MV-4-11 (cell line): Measurements from ENCODE around the gene DNAJB8.

ENCODE experiments used
- DNase-seq: peaks from one replicate; lab custom pipeline; 2025; lab: John Stamatoyannopoulos, UW

Gene DNAJB8

DNA sequence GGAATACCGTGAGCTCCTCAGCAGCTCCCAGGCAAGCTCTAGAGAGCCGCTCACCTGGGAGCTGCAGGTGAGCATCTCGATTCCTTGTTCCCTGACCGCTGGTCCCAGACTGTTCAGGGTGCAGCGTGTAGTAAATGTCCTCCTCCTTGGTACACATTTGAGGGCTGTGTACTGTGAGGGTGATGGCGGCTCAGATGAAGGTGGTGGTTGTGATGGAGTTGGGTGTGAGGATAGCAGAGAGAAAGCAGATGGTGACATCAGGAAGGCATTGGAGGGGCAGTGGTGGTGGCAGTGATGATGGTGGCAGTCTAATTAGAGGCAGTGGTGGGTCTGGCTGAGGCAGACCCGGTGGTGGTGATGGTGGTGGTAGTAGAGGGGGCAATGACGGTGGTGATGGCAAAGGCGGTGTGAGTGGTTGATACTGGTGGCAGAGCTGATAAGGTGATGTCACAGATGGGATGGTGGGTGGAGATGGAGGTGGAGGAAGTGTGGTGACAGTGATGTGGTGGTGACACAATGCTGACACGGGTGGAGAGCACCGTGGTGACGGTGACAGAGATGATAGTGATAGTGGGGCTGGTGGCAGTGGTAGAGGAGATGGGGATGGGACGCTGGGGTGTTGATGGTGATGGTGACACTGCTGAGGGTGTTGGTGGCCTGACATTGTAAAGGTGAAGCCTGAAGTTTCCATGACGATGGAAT, at the start of gene DNAJB8:
DNAJB8 (minus strand) TSS at position 51 of the 702 bp plus-strand sequence. CDS start 3,645 bp downstream, outside the sequence.
- no peak for DNase-seq

DNA sequence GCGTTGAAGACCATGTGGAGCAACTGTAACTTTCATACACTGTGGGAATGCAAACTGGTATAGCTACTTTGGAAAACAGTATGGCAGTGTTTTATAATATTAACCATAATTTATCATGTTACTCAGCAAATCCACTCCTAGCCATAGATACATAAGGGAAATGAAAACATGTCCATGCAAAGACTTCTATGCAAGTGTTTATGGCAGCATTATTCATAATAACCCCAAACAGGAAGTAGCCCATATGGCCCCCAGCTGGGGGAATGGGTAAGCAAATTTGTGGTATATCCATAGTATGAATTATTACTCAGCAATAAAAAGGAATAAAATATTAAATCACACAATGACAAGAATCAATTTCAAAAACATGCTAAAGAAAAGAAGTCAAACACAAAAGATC, 49.3 kb upstream of the DNAJB8 start:
- peak; percentile 74 for DNase-seq

DNA sequence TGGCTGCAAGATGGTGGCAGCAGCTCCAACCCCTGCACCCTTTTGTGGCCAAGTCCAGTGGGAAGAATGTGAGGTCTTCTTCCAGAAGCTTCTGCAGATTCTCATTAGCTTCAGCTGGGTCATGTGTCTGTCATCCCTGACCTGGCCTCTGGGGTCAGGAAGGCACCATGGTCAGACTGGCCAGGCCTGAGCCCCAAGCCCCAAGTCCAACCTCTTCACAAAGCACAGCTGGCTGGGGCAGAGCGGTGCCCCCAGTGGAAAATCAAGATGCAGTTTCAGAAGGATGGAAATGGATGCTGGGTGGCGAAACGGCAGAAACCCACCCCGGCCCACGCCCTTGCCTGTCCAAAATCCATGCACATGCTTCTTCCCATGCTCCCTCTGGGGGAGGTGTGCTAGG, 42.2 kb upstream of the DNAJB8 start:
- DNase-seq, result no peak

DNA sequence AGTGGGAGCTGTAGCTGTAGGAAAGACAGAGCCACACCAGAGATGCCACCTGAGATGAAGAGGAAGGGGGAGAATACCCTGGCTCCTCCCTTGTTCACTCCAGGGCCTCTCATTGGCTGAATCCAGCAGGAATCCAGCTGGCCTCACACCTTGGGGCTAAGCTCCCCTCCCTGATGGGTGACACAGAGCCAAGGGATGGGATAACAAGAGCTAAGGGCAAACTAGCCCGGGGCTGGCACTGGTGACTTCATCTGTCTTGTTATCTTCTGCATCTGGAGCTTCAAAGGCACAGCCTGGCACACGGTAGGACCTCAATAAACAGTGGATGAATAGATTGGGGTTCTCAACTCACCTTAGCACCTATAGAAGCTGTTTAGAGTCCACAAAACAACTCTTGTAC, 40.1 kb upstream of the DNAJB8 start:
- no peak for DNase-seq

DNA sequence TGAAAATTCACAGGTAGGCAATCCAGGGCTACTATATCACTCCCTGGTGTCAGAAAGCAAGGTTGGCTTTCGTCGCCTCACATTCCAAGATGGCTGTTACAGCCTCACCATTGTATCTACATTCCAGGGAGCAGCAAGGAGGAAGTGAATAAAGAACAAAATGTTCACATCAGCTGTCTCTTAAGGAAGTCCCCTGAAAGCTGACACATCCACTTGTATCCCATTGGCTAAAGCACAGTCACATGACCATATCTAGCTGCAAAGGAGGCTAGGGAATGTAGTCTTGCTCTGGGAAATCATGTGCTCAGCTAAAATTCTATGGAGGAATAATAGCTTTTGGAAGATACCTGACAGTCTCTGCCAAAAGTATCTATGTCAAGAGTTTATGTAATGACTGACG, 39.1 kb upstream of the DNAJB8 start:
- DNase-seq, result peak; percentile 62

DNA sequence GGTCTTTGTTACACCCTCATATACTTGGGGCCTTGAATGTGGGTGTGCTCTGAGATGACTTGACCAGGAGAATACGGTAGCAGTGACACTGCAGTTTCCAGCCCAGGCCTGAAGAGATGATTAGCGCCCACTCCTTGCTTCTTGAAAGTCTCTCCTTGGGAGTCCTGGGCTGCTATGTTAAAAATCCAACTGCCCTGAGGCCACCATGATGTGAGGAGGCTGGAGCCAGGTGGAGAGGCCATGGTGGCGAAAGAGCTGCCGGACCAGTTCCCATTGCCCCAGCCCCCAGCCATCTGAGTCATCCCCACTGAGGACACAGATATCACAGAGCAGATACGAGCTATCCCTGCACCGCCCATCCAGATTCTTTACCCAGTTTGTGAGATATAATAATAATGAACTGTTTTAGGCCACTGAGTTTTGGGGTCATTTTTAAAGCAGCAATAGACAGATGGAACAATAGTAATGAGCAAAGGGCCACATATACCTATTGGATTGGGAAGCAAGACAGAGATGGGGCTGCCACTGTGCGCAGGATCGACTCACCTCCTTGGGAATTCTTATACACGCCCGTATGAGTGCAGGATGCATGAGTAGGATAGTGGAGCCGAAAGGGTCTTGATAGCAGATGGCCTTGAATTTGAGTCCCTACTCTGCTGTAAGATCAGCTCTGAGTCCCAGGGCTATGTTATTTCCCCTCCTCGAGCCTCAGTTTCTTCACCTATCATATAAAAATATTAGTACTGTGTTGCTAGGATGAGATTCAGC, 38.5 kb upstream of the DNAJB8 start:
- no peak for DNase-seq

DNA sequence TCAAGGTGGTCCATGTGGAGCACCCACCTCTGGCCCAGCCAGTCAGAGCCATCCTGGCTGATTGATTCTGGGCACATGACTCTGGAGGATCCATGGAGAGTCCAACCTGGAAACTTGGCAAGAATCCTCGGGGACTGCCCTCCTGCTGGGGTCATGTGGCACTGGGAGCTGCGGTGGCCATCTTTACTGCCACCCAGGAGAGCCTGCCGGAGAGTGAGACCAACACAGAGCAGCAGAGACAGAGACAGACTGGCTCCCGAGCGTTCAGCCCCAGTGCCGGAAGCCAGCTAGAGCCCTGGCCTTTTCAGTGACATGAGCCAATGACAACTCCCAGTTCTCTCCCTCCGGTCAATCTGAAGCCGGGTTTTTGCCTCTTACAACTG, 37.8 kb upstream of the DNAJB8 start:
- no peak for DNase-seq

DNA sequence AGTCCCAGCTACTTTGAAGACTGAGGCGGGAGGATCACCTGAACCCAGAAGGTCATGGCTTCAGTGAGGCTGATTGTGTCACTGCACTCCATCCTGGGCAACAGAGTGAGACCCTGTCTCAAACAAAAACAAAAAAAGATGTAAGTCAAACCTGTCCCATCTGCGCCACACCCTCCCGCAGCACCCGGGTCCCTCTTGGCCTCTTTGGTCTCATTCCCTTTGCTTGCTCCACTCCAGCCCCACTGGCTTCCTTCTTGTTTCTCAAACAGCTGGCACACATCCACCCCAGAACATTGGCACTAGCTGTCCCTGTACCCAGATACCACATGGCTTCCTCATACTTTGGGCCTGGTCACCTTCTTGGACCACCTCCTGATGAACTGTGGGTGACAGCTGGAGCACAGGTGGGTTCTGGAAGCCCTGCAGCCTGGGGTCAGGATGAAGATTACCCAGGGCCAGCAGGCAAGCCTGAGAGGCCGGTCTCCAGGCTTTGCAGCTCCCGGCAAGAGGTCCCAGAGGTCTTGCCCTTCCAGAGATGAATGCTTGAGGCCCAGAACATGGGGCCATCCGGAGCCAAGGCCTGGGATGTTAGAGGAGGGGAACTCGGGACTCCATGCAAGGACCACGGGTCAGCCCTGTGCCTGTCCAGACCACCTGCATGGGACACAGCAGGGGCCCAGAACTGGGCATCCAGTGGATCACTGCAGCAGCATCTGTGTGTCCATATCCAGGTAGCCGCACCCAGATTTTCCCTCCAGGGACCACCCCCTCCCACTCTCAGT, 37.3 kb upstream of the DNAJB8 start:
- no peak for DNase-seq

DNA sequence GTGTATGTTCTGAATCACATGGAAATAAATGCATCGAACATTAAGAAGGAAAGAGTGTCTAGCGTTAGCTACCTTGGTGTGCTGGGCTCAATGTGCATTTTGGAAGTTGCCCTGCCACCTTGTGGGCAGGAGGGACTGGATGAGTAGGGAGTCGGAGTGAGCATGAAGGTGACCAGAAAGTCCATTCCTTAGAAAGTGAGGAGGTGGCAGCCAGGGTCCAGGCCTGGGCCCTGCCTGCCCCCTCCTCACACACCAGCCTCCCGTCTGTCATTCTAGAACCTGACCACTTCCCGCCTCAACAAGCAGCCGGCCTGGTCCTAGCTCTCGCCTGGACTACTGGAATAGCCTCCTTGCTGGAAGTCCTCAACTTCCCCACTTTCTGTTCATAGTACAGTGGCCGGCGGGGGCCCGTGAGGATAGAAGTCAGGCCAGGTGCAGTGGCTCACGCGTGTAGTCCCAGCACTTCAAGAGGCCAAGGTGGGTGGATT, 36.5 kb upstream of the DNAJB8 start:
- DNase-seq, result no peak

DNA sequence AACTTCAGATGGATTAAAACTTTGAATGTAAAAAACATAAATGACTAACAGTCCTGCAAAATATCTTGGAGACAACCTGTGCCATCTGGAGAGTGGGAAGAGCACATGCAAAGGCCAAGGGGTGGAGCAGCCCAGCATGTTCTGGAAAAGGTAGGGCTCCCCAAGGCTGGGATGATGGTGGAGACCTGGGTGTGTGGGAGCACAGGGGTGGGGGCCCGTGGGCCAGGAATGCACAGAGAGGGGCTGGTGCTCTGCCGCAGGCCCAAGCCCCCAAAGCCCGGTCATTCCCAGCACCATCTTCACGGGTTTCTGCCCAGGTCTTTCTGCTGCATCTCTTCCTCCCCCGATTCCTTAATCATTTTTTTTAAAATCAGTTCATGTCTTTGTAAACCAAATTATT, 36.0 kb upstream of the DNAJB8 start:
- DNase-seq, result no peak

DNA sequence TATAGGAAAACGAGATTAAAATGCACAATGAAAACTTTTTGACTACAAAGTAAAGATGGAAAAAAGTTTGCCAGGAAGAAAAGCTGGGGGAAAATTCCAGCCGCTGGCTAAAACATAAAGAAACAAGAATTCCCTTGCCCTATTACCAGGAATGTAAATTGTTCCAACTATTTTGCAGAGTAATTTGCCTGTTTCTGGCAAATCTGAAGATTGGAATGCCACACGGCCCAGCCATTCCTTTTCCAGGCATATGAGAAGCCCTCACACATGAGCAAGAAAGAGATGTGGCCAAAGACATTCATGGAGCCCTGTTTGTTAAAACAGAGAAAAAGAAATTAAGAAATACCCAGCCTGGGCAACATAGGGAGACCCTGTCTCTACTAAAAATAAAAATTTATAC, 34.7 kb upstream of the DNAJB8 start:
- DNase-seq, result no peak

DNA sequence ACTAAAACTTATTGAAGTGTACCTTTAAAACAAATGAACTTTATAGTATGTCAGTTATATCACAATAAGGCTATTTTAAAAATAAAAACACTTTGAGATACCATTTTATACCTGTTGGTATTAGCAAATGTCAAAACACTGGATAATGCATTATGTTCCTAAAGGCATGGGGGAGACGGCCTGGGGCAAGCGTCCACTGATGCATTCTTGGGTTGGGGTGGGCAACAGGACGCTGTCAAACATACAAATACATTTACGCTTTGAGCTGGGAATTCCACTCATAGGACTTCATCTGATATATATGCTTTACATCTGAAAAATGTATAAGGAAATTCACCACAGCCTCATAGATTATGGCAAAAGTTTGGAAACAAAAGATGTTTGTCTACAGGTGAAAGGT, 33.9 kb upstream of the DNAJB8 start:
- DNase-seq, result no peak

DNA sequence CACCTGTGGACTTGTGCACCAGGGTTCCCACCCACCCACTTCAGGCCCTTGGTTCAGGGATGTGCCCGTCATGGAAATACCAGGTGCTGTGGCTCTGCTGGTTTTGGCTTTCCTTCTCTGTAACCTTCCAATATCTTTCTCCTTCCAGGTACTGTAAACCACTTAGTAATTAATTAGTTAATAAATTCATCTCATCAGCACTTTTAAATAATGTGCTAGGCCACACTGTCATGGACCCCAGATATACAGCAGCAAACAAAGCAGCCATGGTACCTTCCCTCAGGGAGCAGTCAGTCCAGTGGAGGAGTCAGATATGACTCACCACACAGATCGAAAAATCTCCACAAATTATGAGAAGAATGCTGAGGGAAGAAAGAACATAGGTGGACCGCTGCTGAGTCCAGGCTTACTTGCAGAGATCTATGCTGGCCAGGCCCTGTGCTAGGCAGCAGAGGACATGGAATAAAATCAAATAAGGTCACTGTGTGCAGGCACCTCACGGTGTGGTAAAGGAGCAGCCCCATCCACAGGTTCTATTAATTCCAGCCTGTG, 33.1 kb upstream of the DNAJB8 start:
- DNase-seq, result no peak

DNA sequence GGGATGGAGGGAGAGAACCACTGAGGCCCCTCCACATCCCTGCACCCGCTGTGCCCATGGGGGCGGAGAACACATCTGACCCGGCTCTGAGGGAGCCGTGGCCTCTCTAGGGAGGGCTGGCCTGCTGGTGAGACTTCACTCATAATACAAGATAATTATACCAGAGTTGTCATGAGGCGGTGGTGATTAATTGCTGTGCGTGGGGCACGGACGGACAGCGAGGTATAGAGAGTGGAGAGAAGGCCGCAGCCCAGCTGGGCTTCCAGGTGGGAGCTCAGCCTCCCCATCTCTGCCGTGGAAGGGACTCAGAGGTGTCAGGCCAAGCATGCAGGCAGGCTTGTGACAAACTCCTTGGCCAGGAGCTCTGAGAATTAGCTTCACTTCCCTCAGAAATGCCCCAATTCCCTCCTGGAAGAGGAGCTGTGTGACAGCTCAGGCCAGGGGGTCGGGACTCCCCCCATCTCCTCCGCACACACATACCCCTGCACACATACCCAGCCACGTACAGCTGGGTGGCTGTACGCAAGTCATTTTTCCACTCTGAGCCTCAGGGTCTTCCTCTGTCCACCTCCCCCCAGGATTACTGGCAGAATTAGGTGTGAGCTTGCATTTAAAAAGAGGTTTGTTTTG, 32.3 kb upstream of the DNAJB8 start:
- no peak for DNase-seq

DNA sequence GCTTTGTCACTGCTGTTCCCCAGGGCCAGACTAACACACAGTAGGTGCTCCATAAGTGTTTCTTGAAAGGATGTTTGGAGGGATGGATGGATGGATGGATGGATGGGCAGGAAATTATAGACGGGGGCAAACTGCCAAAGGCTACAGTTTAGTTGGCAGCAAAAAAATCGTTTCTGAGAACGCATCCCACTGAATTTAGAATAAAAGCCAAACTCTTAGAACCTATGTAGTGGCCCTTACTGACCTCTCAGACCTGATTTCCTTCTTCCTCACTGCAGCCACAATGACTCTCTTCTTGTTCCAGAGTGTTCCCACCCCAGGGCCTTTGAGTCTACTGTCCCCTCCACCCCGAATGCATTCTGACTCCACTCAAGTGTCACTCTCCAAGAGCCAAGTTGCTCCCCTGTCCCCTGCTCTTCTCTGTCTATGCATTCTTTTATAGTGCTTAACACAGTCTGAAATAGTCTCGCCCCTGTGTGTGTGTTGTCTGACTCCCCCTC, 31.5 kb upstream of the DNAJB8 start:
- no peak for DNase-seq

DNA sequence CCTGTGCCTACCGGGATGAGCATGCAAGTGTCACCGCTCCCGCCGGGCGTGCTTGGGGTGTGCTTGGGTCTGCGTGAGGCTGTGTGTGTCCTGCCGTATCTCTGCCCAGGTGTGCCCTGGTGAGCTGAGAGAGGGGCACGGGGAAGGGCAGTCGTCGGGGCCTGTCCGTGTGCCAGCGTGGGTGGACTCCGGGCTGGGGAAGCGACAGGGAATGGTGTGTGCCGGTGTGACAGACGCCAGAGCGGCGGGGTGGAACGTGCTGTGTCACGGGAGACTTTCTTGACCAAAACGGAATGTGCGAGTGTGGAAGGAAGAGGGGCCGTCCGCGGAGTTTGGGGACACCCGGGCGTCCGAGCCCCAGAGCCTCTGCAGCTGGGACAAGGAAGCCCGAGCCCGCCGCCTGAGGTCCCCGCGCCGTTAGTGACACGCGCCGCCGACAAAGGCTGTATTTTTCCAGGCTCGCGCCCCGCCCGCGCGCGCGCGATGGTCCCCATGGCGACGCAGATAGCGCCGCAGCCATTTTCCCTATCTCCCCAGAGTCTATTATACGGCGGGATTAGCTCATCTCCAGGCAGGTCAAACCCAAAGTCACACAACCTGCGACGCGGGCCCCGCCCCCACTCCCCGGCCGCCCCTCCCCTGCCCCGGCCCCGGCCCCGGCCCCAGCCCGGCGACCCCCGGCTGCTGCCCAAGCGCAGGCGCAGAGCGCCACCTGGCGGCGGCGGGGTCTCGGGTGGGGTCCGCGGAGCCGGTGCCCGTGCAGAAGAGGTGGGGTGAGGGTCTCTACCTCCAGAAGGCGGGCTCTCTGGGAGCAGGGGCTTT, 30.8 kb upstream of the DNAJB8 start:
- peak; percentile 37 for DNase-seq

DNA sequence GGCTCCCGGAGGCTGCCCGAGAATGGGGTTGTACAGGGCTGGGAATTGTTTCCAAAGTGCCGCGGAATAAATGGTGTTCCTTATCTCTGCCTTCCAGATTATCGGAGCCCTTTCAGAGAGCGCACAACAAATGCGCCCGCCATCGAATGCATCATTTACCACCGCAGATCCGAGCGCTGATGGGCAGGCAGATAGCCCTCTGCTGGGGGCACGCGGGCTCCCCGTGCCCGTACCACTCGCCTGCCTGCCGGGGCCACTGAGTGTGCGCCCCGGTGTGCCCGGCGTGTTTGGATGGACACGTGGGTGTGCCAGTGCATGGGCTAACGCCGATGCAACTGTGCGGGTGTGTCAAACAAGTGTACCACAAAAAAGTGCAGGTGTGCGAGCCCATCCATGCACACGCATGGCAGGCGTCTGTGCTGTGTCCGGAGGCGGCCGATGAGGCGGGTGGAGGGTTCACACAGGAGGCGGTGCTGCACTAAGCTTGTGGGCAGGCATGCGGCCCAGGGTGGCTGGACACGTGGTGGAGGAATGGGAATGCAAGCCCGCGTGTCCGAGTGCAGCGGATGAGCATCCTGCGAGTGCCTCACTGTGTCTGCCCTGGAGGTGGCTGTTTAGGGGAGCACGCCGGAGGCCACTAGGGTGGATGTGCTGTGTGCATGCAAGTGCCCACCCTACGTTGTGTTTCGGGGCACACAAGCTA, 30.1 kb upstream of the DNAJB8 start:
- DNase-seq, result no peak

DNA sequence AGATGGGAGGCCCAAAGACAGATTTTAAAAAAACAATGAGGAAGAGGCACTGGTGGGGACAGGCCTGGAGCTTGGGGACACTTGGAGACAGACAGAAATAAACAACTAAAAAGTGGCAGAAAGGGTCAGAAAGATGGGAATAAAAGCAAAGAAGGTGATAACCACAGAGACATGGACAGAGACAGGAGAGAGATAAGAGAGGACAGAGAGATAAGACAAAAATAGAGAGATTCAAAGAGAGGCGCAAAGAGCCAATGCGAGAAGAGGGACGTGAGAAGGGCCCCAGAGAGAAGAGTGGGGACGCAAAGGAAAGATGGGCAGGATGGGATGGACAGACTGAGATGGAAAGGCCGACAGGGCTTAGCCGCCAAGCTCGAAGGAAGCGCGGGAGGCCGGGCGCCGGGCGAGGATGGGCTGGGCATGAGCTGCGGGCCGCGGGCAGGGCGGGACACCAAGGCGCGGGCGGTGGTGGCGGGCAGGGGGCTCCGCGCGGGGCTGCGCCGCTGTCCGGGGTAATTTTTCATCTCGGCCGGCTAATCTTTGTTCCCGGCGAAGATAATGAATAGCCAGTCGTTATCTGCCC, 29.4 kb upstream of the DNAJB8 start:
- no peak for DNase-seq

DNA sequence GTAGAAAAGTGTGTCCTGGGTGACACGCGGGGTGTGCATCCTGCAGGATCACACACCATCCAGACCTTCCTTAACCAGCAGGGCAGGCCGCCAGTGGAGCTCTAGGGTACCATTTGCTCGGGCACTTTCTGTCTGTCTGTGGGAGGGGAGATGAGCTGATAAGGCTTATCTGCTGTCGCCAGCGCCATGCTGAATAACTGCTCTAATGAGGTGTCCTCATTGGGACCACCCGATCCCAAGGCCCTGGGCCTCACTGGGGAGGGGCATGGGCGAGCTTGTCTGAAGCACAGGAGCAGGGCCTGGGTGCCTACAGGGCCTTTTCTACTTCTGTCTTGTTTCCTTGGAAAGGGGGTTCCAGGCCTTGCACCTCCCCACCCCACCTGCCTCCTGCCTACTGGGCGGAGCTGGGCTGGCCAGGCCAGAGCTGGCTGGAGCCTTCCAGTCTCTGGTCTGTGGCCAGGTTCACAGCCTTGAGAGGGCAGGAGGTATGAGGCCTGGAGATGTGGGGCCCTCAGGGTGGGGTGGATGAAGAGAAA, 28.8 kb upstream of the DNAJB8 start:
- no peak for DNase-seq

DNA sequence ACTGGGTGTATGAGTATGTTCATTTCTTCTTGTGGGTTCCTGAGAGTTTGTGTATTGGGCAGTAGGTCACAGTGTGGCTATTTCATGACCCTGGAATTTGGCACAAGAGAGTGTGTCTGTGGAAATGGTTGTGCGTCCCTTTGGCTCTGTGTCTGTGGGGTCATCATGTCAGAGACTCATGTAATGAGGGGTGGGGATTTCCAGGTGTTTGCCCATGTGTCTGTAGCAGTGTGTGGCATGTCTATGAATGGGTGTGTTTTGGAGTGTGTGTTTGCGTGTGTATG, 27.6 kb upstream of the DNAJB8 start:
- no peak for DNase-seq
